NCI-H128 (cell line): ENCODE data around the gene SYNE3.
"Not testable (repeated sequence)": the region's sequence is repeated elsewhere in the genome, so short reads cannot be mapped to it uniquely, and the experiment has no call there.

Experiments
- DNase-seq: peaks from one replicate; lab custom pipeline; 2025; ENCODE audit not compliant: unreplicated experiment; lab: John Stamatoyannopoulos, UW

SYNE3 gene

GRCh38 chr14:95526483-95527386 lies 10.3 kb upstream of the SYNE3 start:
- DNase-seq, result no peak

- no peak for DNase-seq
Observed at GRCh38 chr14:95525999-95526398, 9.5 kb upstream of the SYNE3 start.

- no peak for DNase-seq
Observed at GRCh38 chr14:95524706-95525512, 8.5 kb upstream of the SYNE3 start.

- no peak for DNase-seq
Observed at GRCh38 chr14:95523815-95524448, 7.5 kb upstream of the SYNE3 start.

- DNase-seq, result no peak
Observed at GRCh38 chr14:95523051-95523814, 6.8 kb upstream of the SYNE3 start.

GRCh38 chr14:95522556-95522955 lies 6.1 kb upstream of the SYNE3 start:
- no peak for DNase-seq

GRCh38 chr14:95522116-95522515 lies 5.7 kb upstream of the SYNE3 start:
- DNase-seq, result no peak

- no peak for DNase-seq
Observed at GRCh38 chr14:95521001-95521400, 4.6 kb upstream of the SYNE3 start.

GRCh38 chr14:95520346-95520745 lies 3.9 kb upstream of the SYNE3 start:
- DNase-seq, result no peak

GRCh38 chr14:95519699-95520098 lies 3.2 kb upstream of the SYNE3 start:
- no peak for DNase-seq

- no peak for DNase-seq
Observed at GRCh38 chr14:95518045-95518751, 1.7 kb upstream of the SYNE3 start.

- DNase-seq, result peak; percentile 36
Observed at GRCh38 chr14:95515596-95516552, 576 bp downstream of the SYNE3 start.

GRCh38 chr14:95515080-95515489 lies 1.4 kb downstream of the SYNE3 start:
- no peak for DNase-seq

GRCh38 chr14:95514131-95515079 lies 2.0 kb downstream of the SYNE3 start:
- peak; percentile 77 for DNase-seq

- DNase-seq, result no peak
Observed at GRCh38 chr14:95513291-95513690, 3.2 kb downstream of the SYNE3 start.

GRCh38 chr14:95511687-95512086 lies 4.8 kb downstream of the SYNE3 start:
- DNase-seq, result no peak

GRCh38 chr14:95510804-95511203 lies 5.6 kb downstream of the SYNE3 start:
- DNase-seq, result no peak

GRCh38 chr14:95510344-95510743 lies 6.1 kb downstream of the SYNE3 start:
- not testable (repeated sequence) for DNase-seq
